ENCODE measurements around the gene TDRD7. TPM values are rescaled to one million over a fixed set of nuclear protein-coding genes. Genes with fewer than 3 reads are reported as not detected.

Gene TDRD7
- total and polyA plus RNA-seq, 2 of the 8 experiments (the other 6 are each of a cell fraction or from before 2014, with no cell fraction given) = 1.2 to 2.3 TPM

- Histone ChIP-seq H3K9ac (replicated peaks in 1 of 4; ENCODE audit: extremely low read depth in 1 of 4, low read depth in 3 of 4, low read length in 3 of 4) (no peak overlapping the region), H4K5ac (ENCODE audit: insufficient read length, low read depth, low read length) (no peak overlapping the region), H4K8ac (ENCODE audit: extremely low read depth, insufficient read depth, low read length) (no peak overlapping the region), H3K14ac (ENCODE audit: insufficient read length) (no peak overlapping the region), H2BK120ac (replicated peaks; ENCODE audit: low read depth, low read length) (no peak overlapping the region), H3K18ac (ENCODE audit: extremely low read depth, low read length) (no peak overlapping the region), H2AK5ac (ENCODE audit: low read depth, low read length) (no peak overlapping the region), H3K23ac (ENCODE audit: insufficient read length) (no peak overlapping the region), H3K36me3 (ENCODE audit: control insufficient read depth in 2 of 4, insufficient read depth in 4 of 4, low read length in 3 of 4) (no peaks in the 10 kb centered on the region), H2BK5ac (ENCODE audit: low read depth, low read length) (no peak overlapping the region), H4K91ac (replicated peaks; ENCODE audit: insufficient read length, low read length) (no peak overlapping the region), H3K79me1 (ENCODE audit: low read depth, low read length) (no peaks in the 10 kb centered on the region), H3K4me2 (ENCODE audit: insufficient read depth in 1 of 2, low read depth in 2 of 2, low read length in 2 of 2) (no peak overlapping the region), H3K4ac (replicated peaks; ENCODE audit: insufficient read length, low read depth, low read length) (no peak overlapping the region), H3K4me1 (replicated peaks in 1 of 4; ENCODE audit: control insufficient read depth in 3 of 4, insufficient read depth in 4 of 4, low read length in 3 of 4) (peaks cover 0 to 6% (median 3%) of the 10 kb centered on the region in 4 experiments; a peak in 5 of 7 replicates), H2BK12ac (ENCODE audit: low read depth, low read length) (no peak overlapping the region), H3K9me3 (ENCODE audit: insufficient read depth in 2 of 2, low read depth in 1 of 2, low read length in 1 of 2) (no peaks in the 10 kb centered on the region), H2AFZ (ENCODE audit: low read length) (no peak overlapping the region), H3K23me2 (ENCODE audit: low read depth, low read length) (peaks cover 5% of the 10 kb centered on the region; the same call in 1 of the 2 replicates), H3K79me2 (ENCODE audit: control insufficient read depth in 1 of 2, insufficient read depth in 2 of 2, low read length in 2 of 2) (no peaks in the 10 kb centered on the region), H4K20me1 (replicated peaks in 1 of 2; ENCODE audit: control insufficient read depth in 1 of 2, insufficient read depth in 2 of 2, low read length in 2 of 2) (no peaks in the 10 kb centered on the region), H2BK20ac (ENCODE audit: low read length) (no peak overlapping the region), H3K56ac (replicated peaks; ENCODE audit: insufficient read length, low read depth, low read length) (no peak overlapping the region), H2BK15ac (ENCODE audit: low read length) (no peak overlapping the region), H3K27me3 (replicated peaks in 1 of 4; ENCODE audit: control insufficient read depth in 3 of 4, extremely low read depth in 1 of 4, insufficient read depth in 3 of 4, low read length in 3 of 4) (peaks cover 17 to 25% (median 21%) of the 10 kb centered on the region in 4 experiments), H3K27ac (ENCODE audit: low read depth, low read length) (no peak overlapping the region), H3K4me3 (ENCODE audit: extremely low read depth in 1 of 4, insufficient read depth in 2 of 4, low read depth in 3 of 4, low read length in 4 of 4) (no peak overlapping the region)
- no peak for FAIRE-seq
- DNase-seq (ENCODE audit: low read depth in 1 of 2, low spot score in 2 of 2) = no peak
- ChIA-PET POLR2A (ENCODE audit: partially characterized antibody) (no interaction called here), CTCF (ENCODE audit: partially characterized antibody) (interaction anchor here (1.0 to 2.0 kb wide), 3 partner anchors 8 to 108 kb away, joined by 3 to 8 read pairs (median 8); no protein-coding TSS in a partner anchor)
- 94% methylated on average over 5 of the region's 5 CpGs; no CpG with 5 or more reads in 1 of the 2 experiments for WGBS, 2 experiments (ENCODE audit: extremely low coverage in 1 of 2, insufficient coverage in 1 of 2, insufficient read length in 1 of 2, insufficient replicate concordance in 2 of 2, low coverage in 1 of 2, low lambda C conversion rate in 2 of 2, missing lambda C conversion rate in 1 of 2)
- TF ChIP-seq RNF2 (IDR thresholded peaks at IDR 0.05; ENCODE audit: borderline replicate concordance, low read depth, low read length, missing control alignments, poor library complexity, severe bottlenecking) (no peak), NANOG (IDR thresholded peaks at IDR 0.05; ENCODE audit: insufficient read depth, low read depth, low read length, poor library complexity, severe bottlenecking) (no peak), CTBP2 (IDR thresholded peaks at IDR 0.05; ENCODE audit: borderline replicate concordance, insufficient read depth, insufficient read length, low read length) (no peak), RXRA (IDR thresholded peaks at IDR 0.05; ENCODE audit: insufficient read depth, low read depth, low read length) (no peak), HDAC6 (IDR thresholded peaks at IDR 0.05; ENCODE audit: low read depth, low read length) (no peak), GABPA (IDR thresholded peaks at IDR 0.05; ENCODE audit: borderline replicate concordance, insufficient read depth, low read length) (no peak), TEAD4 (IDR thresholded peaks at IDR 0.05; ENCODE audit: low read depth, low read length) (no peak), BCL11A (IDR thresholded peaks at IDR 0.05; ENCODE audit: low read depth in 2 of 2, low read length in 2 of 2) (no peak), ATF2 (IDR thresholded peaks at IDR 0.05; ENCODE audit: low read length) (no peak), EGR1 (IDR thresholded peaks at IDR 0.05; ENCODE audit: borderline replicate concordance, low read depth, low read length) (no peak), CBX5 (IDR thresholded peaks at IDR 0.05; ENCODE audit: low read depth, low read length) (no peak)
These were observed 95.6 kb downstream of the TDRD7 start for GRCh38 chr9:97507428-97507984.

Data from H1 (cell line).